Measurements from ENCODE around the gene KRTAP5-7. TPM values are rescaled to one million over a fixed set of nuclear protein-coding genes. Genes with fewer than 3 reads are reported as not detected.
A peak's percentile ranks its signal among the peaks of the same experiment; 100 is the strongest.

Gene KRTAP5-7
- total RNA-seq, 1 experiment from 2014 or later: not detected

DNA sequence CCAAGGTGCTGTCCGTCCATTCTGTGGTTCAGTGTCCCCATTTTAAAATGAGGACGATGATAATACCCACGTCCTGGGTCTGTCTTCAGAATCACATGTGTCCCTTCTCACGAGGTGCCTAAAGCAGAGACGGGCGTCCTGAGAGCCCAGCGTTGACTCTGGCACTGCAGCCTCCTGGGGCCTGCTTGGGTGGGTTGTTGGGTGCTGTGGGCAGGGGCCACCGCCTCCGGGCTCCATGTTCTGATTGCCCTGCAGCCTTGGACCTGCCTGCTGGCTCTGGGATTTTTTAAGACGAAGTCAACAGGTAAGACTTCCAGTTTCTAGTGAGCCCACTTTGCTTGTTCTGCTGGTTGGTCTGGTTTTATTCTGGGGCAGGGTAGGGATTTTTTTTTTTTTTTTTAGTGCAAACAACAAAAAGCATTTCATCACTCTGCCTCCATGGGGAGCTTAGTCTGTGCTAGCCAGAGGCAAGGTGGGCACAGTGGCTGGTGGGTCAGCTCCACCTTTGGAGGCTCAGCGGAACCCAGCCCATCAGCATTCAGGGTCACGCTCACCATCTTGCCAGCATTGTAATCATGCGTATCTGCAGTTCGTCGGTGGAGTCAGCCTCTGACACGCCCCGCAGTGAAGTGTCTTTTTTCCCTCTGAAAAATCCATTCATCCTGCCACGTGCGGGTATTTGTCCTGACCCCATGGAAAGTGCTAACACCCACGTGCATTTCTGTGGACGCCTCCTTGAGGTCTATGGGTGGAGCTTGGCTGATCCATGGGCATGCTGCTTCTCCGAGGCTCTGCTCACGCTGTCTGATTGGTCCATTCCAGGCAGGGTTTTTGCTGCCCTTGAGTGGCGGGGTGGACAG lies 45.7 kb upstream of the KRTAP5-7 start:
- peaks cover 30% of the 10 kb centered on the region for H3K4me1 Mint-ChIP-seq (ENCODE audit: low read depth, unreplicated experiment)
- TF ChIP-seq, protein P1, sequence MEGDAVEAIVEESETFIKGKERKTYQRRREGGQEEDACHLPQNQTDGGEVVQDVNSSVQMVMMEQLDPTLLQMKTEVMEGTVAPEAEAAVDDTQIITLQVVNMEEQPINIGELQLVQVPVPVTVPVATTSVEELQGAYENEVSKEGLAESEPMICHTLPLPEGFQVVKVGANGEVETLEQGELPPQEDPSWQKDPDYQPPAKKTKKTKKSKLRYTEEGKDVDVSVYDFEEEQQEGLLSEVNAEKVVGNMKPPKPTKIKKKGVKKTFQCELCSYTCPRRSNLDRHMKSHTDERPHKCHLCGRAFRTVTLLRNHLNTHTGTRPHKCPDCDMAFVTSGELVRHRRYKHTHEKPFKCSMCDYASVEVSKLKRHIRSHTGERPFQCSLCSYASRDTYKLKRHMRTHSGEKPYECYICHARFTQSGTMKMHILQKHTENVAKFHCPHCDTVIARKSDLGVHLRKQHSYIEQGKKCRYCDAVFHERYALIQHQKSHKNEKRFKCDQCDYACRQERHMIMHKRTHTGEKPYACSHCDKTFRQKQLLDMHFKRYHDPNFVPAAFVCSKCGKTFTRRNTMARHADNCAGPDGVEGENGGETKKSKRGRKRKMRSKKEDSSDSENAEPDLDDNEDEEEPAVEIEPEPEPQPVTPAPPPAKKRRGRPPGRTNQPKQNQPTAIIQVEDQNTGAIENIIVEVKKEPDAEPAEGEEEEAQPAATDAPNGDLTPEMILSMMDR (IDR thresholded peaks at IDR 0.05; ENCODE audit: insufficient read depth in 1 of 2, low read depth in 1 of 2, low read length in 1 of 2, severe bottlenecking in 1 of 2, unreplicated experiment in 1 of 2): no peak
- peaks cover 10% of the 10 kb centered on the region; the same call in 1 of the 2 replicates for H3K36me3 ChIP-seq (ENCODE audit: control insufficient read depth, insufficient read depth, low read length)
- H3K36me3 Mint-ChIP-seq (ENCODE audit: insufficient read depth, unreplicated experiment): peaks cover 74% of the 10 kb centered on the region
- H3K4me3 Mint-ChIP-seq (ENCODE audit: unreplicated experiment): peak overlapping the region; percentile 49
- POLR2A ChIA-PET: interaction anchor here (0.6 to 1.0 kb wide), 2 partner anchors 29 to 34 kb away, joined by 4 to 8 read pairs; no protein-coding TSS in a partner anchor
- H3K4me3 ChIP-seq (ENCODE audit: low read depth, low read length): no peak overlapping the region
- H3K27me3 ChIP-seq (replicated peaks; ENCODE audit: control insufficient read depth, insufficient read depth, low read length): no peaks in the 10 kb centered on the region
- peak overlapping the region; percentile 87 for H3K27ac Mint-ChIP-seq (ENCODE audit: unreplicated experiment)
- H3K9me3 Mint-ChIP-seq (ENCODE audit: unreplicated experiment): no peaks in the 10 kb centered on the region
- intact Hi-C loops (cut with micrococcal nuclease; ENCODE audit: unreplicated experiment): loop anchor here (1.0 to 2.0 kb wide), 2 partner anchors 10 to 29 kb away; partner anchors contain the start of gene NADSYN1
- H3K27me3 Mint-ChIP-seq (ENCODE audit: insufficient read depth, unreplicated experiment): no peaks in the 10 kb centered on the region
- peaks cover 25% of the 10 kb centered on the region for H3K4me1 ChIP-seq
- no peaks in the 10 kb centered on the region for H3K9me3 ChIP-seq
- CTCF ChIA-PET: interaction anchor here (0.6 to 1.6 kb wide), 4 partner anchors 22 to 33 kb away, joined by 3 to 5 read pairs (median 4); partner anchors contain the start of gene NADSYN1
- BruUV-seq (replicated peaks): no TSS peak
- DNase-seq: peak; percentile 75 to 86

DNA sequence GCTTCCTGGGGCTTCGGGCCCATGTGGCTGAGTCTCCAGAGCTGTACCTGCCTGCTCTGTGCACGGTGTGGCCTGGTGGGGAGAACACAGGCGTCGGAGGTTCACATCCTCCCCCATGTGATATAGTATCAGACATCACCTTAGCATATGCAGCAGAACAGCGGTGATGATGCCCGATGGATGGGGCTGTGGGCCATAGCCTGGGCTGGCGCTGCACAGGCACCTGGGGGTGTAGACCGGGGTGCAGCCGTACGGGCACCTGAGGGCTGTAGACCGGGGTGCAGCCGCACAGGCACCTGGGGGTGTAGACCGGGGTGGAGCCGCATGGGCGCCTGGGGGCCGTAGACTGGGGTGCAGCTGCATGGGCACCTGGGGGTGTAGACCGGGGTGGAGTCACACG lies 44.9 kb upstream of the KRTAP5-7 start:
- no peaks in the 10 kb centered on the region for H3K9me3 Mint-ChIP-seq (ENCODE audit: unreplicated experiment)
- CTCF ChIA-PET: no interaction called here
- H3K9me3 ChIP-seq: no peaks in the 10 kb centered on the region
- H3K4me3 Mint-ChIP-seq (ENCODE audit: unreplicated experiment): no peak overlapping the region
- H3K27me3 ChIP-seq (replicated peaks; ENCODE audit: control insufficient read depth, insufficient read depth, low read length): no peaks in the 10 kb centered on the region
- H3K27me3 Mint-ChIP-seq (ENCODE audit: insufficient read depth, unreplicated experiment): no peaks in the 10 kb centered on the region
- intact Hi-C loops (cut with micrococcal nuclease; ENCODE audit: unreplicated experiment): no loop called here
- no peak overlapping the region for H3K4me3 ChIP-seq (ENCODE audit: low read depth, low read length)
- DNase-seq: no peak
- no TSS peak for BruUV-seq (replicated peaks)
- peaks cover 25% of the 10 kb centered on the region for H3K4me1 ChIP-seq
- H3K27ac Mint-ChIP-seq (ENCODE audit: unreplicated experiment): peak overlapping the region; percentile 87
- H3K4me1 Mint-ChIP-seq (ENCODE audit: low read depth, unreplicated experiment): peaks cover 28% of the 10 kb centered on the region
- H3K36me3 ChIP-seq (ENCODE audit: control insufficient read depth, insufficient read depth, low read length): peaks cover 10% of the 10 kb centered on the region; the same call in 1 of the 2 replicates
- H3K36me3 Mint-ChIP-seq (ENCODE audit: insufficient read depth, unreplicated experiment): peaks cover 72% of the 10 kb centered on the region
- TF ChIP-seq, protein P1 (IDR thresholded peaks at IDR 0.05; ENCODE audit: insufficient read depth in 1 of 2, low read depth in 1 of 2, low read length in 1 of 2, severe bottlenecking in 1 of 2, unreplicated experiment in 1 of 2): no peak
- POLR2A ChIA-PET: interaction anchor here (1.0 kb wide), 1 partner anchor 30 kb away, joined by 8 read pairs; no protein-coding TSS in a partner anchor

DNA sequence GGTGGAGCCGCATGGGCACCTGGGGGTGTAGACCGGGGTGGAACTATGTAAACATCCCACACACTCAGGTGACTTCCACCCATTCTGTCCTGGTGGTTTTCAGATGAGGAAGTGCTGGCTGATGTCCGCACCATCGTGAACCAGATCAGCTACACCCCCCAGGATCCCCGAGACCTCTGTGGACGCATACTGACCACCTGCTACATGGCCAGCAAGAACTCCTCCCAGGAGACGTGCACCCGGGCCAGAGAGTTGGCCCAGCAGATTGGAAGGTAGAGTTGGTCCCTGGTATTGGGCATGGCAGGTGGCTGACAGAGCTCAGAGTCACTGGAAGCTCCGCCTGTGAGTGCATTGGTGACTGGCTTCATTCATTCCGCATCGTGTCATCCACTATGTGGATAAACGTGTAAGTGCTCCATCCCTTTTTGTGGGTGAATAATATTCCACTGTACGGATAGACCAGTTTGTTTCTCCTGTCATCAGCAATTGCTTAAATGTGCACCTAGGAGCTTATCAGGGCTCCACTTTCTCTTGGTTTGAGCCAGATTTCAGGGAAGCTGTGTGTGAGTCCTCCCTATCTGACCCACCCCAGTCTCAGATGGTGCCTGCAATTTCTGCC lies 44.2 kb upstream of the KRTAP5-7 start:
- no TSS peak for BruUV-seq (replicated peaks)
- no peak overlapping the region for H3K4me3 Mint-ChIP-seq (ENCODE audit: unreplicated experiment)
- ChIA-PET CTCF (no interaction called here), POLR2A (no interaction called here)
- TF ChIP-seq, protein P1 (IDR thresholded peaks at IDR 0.05; ENCODE audit: insufficient read depth in 1 of 2, low read depth in 1 of 2, low read length in 1 of 2, severe bottlenecking in 1 of 2, unreplicated experiment in 1 of 2): no peak
- no peak overlapping the region for H3K27ac Mint-ChIP-seq (ENCODE audit: unreplicated experiment)
- no peaks in the 10 kb centered on the region for H3K9me3 Mint-ChIP-seq (ENCODE audit: unreplicated experiment)
- Histone ChIP-seq H3K4me1 (peaks cover 29% of the 10 kb centered on the region), H3K9me3 (no peaks in the 10 kb centered on the region), H3K36me3 (ENCODE audit: control insufficient read depth, insufficient read depth, low read length) (peaks cover 10% of the 10 kb centered on the region; the same call in 1 of the 2 replicates), H3K4me3 (ENCODE audit: low read depth, low read length) (no peak overlapping the region), H3K27me3 (replicated peaks; ENCODE audit: control insufficient read depth, insufficient read depth, low read length) (no peaks in the 10 kb centered on the region)
- H3K4me1 Mint-ChIP-seq (ENCODE audit: low read depth, unreplicated experiment): peaks cover 28% of the 10 kb centered on the region
- peaks cover 68% of the 10 kb centered on the region for H3K36me3 Mint-ChIP-seq (ENCODE audit: insufficient read depth, unreplicated experiment)
- no peaks in the 10 kb centered on the region for H3K27me3 Mint-ChIP-seq (ENCODE audit: insufficient read depth, unreplicated experiment)
- no peak for DNase-seq
- intact Hi-C loops (cut with micrococcal nuclease; ENCODE audit: unreplicated experiment): no loop called here
